HEK293T (cell line): Measurements from ENCODE around the gene CD36.

ENCODE experiments used
- BHLHE40 ChIP-seq: fragments of 450-650 bp; IDR thresholded peaks from 2 replicates; pipeline ENCODE4 v1.6.1; 2016; ENCODE audit warnings: mild to moderate bottlenecking, moderate library complexity, borderline replicate concordance
- FOXM1 ChIP-seq: fragments of 450-650 bp; IDR thresholded peaks from 2 replicates; pipeline ENCODE4 v1.6.1; 2017; ENCODE audit warnings: mild to moderate bottlenecking, borderline replicate concordance
- L3MBTL2 ChIP-seq: fragments of 450-650 bp; conservative IDR thresholded peaks from 2 replicates; pipeline ENCODE4 v1.6.1; 2016; ENCODE audit warnings: mild to moderate bottlenecking
- SP1 ChIP-seq: fragments of 450-650 bp; IDR thresholded peaks from 2 replicates; pipeline ENCODE4 v1.6.1; 2017
- TARDBP ChIP-seq: fragments of 450-650 bp; IDR thresholded peaks from 2 replicates; pipeline ENCODE4 v1.6.1; 2016
- ZNF384 ChIP-seq: fragments of 450-650 bp; IDR thresholded peaks from 2 replicates; pipeline ENCODE4 v1.6.1; 2016

- no peak for TF ChIP-seq FOXM1
- no peak for TF ChIP-seq L3MBTL2
- no peak for TF ChIP-seq SP1
- no peak for TF ChIP-seq TARDBP
- TF ChIP-seq BHLHE40 = no peak
- no peak for TF ChIP-seq ZNF384
Observed at GRCh38 chr7:80721883-80722615, 83.6 kb downstream of the CD36 start.
